Renal cortical epithelial cell (primary cell): ENCODE measurements around the gene TRIM45. TPM values are rescaled to one million over a fixed set of nuclear protein-coding genes. Genes with fewer than 3 reads are reported as not detected.
"Not testable (repeated sequence)": the region's sequence is repeated elsewhere in the genome, so short reads cannot be mapped to it uniquely, and the experiment has no call there.

ENCODE experiments used
- DNase-seq: peaks from one replicate; pipeline ENCODE4 v3.0.0-alpha.2; 2011; ENCODE audit warnings: low read depth
- total RNA-seq: library from RNA; depleted of rRNA; stranded (reverse); fragments of >200 nt; gene quantifications from 2 replicates; pipeline ENCODE4 v1.2.3, GENCODE V29; 2014

The TRIM45 gene, protein sequence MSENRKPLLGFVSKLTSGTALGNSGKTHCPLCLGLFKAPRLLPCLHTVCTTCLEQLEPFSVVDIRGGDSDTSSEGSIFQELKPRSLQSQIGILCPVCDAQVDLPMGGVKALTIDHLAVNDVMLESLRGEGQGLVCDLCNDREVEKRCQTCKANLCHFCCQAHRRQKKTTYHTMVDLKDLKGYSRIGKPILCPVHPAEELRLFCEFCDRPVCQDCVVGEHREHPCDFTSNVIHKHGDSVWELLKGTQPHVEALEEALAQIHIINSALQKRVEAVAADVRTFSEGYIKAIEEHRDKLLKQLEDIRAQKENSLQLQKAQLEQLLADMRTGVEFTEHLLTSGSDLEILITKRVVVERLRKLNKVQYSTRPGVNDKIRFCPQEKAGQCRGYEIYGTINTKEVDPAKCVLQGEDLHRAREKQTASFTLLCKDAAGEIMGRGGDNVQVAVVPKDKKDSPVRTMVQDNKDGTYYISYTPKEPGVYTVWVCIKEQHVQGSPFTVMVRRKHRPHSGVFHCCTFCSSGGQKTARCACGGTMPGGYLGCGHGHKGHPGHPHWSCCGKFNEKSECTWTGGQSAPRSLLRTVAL
- total RNA-seq = 1.2 and 7.1 TPM in 2 replicates

DNA sequence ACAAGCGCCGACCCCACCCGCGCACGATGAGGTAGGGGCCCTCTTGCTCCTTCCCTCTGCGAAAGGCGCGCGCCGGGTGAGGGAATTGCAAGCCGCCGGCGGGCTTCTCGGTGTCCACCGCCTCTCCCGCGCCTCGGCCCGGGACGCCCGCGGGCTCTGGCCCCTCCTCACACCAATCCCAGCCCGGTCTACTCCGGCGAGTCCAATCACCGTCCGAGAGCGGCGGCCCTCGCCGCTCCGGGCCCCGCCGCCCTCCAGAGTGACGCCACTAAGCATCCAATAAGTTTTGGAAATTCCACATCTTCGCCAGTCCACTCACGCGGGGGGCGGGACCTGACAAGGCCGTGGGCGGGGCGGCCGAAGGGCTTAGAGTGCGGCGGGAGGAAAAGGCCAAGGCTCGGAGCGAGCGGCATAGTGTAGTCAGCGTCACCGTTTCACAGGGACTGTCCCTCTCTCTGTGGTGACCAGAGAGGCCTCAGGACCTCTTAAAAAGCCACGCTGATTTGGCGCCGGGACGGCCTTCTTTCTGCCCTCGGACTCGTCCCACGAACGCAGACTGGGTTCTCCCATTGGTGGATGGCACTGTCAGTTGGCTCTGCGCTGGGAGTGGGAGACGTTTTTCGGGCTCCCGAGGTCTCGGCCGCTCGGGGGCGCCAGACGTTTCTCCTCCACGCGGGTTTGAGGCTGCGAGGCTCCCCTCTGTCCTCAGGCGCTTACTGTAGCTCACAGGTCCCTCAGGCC lies at the start of gene TRIM45:
Gene TRIM45, minus strand, starts transcription at position 161 of the 741 bp plus-strand sequence. CDS start 548 bp downstream, outside the sequence.
- DNase-seq = peak; percentile 91

DNA sequence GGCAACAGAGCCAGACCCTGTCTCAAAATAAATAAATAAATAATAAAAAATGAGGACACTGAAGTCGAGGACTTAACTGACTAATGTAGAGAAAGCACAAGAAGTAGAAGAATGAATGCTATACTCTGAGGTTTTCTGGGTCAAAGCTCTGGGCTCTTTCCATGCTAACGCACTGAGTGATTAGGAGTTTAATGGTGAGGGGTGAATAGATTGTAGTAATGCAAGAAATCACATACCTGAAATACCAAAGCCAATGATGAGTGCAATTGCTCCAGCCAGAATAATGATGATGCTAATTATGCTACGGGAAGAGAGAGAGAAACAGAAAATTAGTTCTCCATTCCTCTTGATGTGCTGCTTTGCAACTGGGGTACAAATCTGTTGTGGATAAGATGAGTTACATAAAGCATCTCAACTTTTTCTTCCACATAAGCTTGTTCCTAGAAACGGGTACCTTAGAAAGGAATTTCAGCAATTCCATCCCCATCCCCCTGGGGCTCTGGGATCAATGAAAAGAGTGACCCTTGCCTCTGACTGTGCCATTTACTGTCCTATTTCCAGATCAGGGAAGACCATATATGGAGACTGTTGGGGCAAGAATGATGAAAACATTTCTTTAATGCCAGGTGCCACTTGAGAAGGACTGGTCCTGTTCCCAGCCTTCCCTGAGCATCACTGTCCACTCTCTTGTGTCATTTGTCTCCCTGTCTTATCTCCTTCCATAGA lies 48.5 kb upstream of the TRIM45 start:
- DNase-seq = peak; percentile 95

DNA sequence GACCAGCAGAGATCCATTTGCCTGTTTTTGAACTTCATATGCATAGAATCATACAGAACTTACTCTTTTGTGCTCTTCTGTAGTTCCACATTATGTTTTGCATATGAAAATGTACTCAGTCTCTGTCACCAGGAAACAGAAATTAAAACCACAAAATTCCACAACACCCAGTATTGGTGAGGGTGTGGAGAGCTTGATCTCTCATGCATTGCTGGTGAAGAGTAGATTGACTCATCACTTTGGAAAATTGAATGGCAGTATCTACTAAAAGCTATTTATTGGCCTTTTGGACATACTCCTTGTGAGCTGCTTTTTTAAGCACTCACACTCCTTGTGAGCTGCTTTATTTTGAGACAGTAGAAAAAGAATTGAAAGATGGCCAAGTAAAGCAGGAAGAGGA lies 45.9 kb upstream of the TRIM45 start:
- DNase-seq = peak; percentile 75

DNA sequence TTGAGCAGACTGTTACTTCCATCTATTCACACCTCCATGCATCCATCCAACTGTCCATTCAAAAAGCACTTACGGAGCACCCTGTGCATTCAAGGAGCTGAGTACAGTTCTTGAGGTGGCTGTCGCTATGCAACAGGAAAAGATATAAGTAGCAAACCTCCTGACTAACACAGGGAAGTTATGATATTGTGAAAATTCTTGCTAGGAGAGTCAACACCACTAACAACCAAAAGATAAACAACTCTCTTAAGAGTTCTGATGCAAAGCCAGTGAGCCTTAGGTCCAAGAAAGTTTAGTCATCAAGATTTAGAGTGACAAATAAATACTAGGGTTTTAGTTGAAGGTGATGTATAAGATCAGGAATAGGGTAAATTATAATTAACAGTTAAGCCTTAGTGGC lies 44.5 kb upstream of the TRIM45 start:
- peak; percentile 90 for DNase-seq

DNA sequence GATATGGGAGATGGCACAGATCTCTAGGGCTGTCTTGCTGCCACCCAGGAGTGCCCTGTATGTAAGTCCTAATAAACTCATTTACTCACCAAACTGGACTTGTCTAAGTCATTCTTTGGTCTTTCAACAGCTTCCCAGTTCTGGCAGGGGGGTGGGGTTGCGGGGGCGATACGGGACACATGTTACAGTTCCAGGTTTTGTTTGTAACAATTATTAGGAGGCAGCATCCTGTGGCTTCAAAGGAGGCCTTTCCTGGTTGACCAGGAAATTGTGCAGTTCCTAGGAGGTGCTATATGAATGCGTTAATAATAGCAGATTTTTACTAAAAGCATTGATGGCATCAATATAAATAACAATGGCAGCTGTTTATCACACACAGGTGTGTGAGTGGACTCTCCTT lies 42.7 kb upstream of the TRIM45 start:
- no peak for DNase-seq

DNA sequence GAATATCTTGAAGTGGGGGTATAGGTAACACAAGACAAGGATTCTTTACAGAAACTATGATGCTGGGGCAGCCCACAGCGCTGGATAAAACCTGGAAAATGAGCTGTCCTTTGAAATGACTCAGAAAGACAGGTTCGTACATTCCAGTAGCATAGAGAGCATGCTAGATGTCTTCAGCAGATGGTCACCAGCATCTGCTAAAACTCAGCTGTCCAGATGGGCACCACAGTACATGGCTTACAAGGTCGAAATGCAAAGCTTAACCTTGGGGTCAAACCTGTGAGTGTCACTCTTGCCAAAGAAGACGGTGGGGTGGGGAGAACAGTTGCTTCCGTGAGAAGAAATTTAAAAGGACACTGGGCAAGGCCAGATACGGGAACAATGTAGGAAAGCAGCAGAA lies 41.3 kb upstream of the TRIM45 start:
- no peak for DNase-seq

DNA sequence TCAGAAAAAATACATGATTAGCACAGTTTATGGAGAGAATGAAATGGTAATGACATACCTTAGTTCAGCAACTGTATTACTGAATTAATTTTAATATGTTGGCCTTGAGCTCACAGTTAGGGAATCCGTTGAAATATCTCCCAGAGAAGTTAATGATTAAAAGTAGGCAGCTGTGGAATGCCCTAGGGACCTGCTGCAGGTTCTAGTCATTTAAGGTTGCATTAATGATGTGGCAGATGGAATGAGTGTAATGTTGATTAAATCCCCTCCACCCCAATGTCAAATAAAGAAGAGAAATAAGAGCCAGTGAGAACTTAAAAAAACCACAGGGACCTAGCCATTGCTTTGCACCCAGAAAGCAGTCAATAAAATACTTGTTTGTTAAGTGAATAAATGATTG lies 40.3 kb upstream of the TRIM45 start:
- DNase-seq = peak; percentile 94

DNA sequence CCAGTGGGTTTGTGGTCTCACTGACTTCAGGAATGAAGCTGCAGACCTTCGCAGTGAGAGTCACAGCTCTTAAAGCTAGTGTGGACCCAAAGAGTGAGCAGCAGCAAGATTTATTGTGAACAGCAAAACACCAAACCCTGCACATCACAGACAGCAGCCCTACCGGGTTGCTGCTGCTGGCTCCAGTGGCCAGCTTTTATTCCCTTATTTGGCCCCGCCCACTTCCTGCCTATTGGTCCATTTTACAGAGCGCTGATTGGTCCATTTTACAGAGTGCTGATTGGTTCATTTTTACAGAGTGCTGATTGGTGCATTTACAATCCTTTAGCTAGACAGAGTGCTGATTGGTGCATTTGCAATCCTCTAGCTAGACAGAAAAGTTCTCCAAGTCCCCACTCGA lies 29.8 kb upstream of the TRIM45 start:
- not testable (repeated sequence) for DNase-seq

DNA sequence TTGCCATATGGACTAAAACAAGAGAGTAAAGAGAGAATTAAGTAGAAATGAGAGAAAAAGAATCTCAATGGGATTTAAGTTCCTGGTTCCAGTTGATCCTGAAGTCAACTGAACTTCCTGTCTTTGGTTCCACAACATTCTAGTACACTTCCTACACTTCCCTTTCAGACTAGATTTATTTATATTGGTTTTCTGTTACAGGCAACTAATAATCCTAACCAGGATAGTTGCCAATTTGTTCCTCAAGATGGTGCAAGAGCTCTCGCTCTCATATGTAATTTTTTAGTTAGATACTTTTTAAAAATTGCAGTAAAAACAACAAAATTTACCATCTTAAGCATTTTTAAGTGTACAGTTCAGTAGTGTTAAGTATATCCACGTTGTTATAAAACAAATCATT lies 28.8 kb upstream of the TRIM45 start:
- no peak for DNase-seq

DNA sequence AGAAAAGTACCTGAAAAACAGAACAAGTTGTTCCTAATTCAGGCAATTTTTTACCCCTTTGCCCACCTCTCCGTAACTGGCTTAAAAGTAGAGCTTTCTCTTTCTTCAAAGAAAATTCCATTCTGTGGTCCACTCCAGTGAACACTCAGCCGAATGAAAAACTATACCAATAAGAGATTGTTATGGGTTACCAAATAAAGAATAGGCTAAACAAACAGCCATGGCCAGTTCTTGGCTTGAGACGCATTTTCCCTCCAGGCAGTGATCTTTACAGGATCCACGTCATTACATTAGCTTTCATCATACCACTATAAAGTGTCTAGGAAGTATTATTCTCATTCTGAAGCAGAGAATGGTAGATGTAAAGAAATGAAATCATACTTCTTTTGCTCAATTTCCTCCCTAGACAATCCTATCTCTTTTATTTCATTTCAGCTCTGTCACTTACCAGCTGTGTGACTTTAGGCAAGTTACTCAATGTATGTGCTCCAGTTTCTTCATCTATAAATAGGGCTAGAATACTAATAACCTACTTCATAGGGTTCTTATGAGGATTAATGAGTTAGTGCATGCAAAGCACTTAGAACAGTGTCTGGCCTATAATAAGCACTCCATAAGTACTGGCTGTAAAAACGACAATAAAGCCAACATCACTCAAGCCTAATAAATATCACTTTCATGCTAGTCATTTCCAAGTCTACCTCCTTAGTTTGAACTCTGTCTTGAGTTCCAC lies 26.5 kb upstream of the TRIM45 start:
- DNase-seq = peak; percentile 75

DNA sequence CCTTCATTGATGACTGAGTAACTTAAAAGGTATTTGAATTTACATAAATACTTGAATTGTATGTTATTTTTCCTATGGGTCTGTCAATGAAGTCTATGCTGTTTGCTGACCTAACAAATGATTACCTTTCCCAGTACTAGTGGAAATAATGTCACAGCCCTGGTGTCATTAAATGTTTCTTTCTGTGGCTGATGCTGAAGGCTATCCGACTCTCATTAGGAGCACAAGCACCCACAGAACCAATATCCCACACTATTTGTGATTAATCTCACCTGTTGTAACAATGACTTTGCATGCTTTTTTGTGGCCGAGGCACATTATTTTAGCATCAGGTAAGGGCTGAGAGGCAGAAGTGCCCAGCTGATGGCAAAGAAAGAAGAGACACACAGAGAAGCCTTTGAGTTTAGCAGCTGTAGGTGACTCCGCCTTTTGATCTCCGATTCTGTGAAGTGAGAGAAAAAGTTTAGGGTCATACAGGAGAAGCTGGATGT lies 25.8 kb upstream of the TRIM45 start:
- DNase-seq = no peak

DNA sequence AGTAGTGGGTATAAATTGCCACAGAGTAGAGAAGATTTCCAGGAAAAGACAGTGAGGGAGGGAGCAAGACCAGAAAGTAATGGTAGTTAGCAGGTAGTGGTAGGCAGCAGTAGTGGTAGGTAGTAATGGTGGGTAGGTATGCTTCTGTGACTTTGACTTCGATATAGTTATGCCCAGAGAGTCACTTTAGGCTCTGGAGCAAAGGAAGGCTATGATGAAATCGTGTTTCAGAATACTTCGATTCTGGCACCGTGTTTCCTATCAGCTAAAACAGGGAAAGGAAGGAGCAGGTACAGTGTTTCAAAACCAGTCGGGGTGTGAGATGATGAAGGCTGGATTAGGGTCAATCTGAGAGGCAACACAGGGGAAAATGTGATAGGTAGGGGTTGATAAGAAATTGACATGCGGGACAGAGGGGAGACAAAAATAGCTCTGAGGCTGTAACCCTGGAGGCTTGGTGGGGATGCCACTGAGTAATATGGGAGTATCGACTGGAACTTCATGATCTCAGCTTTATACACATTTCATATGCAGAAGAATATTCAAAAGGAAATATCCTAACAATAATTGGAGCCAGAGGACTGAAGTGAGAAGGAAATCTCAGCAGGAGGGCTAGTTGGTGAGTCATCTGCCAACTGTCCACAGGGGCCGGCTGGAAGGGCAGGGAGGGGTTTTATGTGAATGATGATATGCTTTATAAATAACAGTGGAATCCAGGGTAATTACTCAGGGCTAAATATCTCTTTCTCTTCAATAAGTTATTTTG lies 25.2 kb upstream of the TRIM45 start:
- DNase-seq = peak; percentile 93

DNA sequence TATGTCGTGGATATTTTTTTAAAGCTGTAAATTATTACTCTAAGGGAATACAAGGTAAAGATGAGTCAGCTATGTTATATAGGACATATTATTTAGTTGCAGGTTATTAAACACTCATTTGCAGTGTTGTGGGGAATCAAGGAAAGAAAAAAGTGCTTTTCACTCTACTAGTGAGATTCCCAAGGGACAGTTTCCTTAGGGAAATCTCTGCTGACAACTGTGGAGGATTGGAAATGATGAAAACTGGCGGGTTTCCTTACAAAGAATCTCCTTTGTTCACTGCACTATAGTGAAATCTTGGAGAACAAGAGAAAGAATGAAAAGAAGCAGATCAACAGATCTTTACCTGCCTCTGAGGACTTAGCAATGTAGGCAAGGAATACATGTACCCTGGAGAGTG lies 24.5 kb upstream of the TRIM45 start:
- no peak for DNase-seq

DNA sequence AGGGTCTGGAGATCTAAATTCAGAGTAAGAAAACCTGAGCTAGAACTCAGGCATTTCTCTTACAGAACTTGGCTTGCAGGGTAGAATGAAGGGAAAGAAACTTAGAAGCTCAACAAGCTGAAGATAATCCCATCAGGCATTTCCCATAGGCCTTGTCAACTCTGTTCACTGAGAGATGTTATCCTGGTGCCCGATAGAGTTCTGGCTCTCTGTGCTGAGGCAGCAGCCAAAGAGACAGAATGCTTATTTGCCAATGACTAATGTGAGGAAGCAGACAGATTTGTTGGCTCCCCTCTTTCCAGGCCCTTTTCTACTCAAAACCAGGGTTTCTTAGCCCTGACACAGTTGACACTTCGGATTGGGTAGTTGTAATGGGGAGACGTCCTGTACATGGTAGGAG lies 22.3 kb upstream of the TRIM45 start:
- DNase-seq = no peak

DNA sequence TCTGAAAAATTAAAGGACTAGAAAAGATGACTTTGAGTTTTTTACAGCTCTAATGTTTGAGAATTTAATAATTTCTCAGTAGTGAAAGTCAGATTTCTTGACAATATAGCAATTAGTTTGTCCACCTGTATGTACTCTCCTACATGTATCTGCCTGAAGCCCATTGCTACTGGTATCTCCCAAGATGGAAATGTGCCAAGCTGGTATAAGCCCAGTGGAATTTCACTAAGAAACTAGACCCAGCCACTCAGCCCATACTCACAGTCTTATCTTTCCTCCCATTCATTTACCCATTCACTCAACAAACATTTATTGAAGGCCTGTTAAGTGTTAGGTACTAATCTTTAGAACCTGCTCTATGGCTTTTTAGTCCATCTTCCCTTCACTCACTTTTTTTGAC lies 21.6 kb upstream of the TRIM45 start:
- no peak for DNase-seq

DNA sequence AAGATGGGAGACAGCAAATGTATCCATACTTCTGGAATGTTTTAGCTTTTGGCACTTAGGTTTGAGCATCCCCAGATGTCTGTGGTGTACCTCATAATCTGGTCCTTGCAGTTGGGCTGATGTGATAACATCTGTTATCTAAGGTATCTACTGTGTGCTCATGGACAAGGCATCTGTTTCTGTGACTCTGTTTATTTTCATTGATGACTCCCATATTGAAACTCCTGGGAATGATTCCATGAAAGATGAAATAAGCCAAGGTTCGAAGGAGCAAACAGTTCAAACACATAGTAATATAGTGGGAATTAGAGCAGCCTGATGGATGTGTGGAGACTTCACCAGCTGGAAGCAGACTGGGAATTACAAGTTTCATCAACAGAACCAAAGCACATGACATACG lies 20.7 kb upstream of the TRIM45 start:
- no peak for DNase-seq

DNA sequence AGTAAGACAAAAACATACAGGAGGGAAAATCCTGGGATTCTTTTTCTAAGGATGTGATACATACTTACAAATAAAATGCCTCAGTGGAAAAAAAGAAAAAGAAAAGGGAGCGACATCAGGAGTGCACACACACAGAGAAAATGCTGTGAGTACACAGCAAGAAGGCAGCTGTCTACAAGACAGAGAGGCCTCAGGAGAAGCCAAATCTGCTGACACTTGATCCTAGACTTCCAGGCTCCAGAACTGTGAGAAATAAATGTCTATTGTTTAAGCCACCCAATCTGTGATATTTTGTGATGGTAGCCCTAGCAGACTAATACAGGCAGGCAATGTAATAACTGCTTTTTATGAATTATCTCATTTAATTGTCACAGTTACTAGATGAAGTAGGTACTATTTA lies 17.0 kb upstream of the TRIM45 start:
- no peak for DNase-seq

DNA sequence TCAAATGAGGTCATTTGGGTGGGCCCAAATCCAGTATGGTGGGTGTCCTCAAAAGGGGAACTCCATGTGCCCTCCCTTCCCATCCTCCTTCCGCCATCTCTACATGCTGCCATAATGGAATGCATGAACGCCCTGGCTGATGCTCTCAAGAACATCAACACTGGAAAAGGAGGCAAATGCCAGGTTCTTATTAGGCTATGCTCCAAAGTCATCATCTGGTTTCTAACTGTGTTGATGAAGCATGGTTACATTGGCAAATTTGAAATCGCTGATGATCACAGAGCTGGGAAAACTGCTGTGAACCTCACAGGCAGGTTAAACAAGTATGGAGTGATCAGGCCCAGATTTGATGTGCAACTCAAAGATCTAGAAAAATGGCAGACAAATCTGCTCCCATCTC lies 16.6 kb upstream of the TRIM45 start:
- DNase-seq = no peak

DNA sequence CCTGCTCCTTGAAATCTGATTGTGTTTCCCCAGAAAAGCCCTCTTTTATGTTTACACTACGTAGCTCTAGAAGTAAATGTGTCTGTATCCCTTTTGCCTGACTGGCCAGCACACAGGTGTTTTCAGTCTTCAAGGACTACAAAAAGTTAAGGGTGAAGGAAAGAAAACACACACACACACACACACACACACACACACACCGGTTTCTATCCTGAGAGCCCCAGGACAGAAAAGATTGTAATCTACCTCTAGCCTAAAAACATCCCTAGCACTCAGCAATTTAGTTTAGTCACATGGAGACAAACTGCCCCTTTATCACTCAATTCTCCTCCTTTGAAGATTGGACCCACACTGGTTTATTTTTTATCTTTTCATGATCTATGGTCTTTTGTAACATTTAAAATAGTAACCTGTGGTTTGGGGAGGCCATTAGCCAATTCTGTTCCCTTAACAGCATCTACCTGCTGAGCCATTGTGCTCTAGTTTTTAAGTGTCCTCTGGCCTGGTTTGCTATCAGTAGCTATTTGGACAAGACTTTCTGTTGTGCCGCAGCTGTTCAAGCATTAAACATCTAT lies 15.8 kb upstream of the TRIM45 start:
- no peak for DNase-seq

DNA sequence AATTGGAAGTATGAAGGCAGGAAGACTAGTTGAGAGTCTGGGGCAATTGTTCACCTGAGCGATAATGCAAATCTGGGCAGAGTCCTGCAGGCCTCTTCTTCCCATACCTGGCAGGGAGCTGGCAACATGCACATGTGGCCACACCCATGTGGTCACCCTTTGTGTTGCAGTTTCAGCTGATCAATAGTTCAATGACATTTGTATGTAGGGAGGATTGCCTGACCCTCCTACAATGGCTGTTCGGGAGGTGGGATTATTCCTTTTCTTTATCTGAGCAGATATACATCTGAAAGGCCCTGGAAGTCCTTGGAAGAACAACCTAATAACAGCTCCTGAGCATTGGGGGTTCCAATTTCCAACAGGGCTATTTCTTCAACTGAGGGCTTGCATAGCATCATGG lies 15.2 kb upstream of the TRIM45 start:
- DNase-seq = no peak
